ENCODE data around the gene MAGEA3. TPM values are rescaled to one million over a fixed set of nuclear protein-coding genes. Genes with fewer than 3 reads are reported as not detected.

Gene MAGEA3, protein sequence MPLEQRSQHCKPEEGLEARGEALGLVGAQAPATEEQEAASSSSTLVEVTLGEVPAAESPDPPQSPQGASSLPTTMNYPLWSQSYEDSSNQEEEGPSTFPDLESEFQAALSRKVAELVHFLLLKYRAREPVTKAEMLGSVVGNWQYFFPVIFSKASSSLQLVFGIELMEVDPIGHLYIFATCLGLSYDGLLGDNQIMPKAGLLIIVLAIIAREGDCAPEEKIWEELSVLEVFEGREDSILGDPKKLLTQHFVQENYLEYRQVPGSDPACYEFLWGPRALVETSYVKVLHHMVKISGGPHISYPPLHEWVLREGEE
- not detected in 2 replicates for total RNA-seq

DNA sequence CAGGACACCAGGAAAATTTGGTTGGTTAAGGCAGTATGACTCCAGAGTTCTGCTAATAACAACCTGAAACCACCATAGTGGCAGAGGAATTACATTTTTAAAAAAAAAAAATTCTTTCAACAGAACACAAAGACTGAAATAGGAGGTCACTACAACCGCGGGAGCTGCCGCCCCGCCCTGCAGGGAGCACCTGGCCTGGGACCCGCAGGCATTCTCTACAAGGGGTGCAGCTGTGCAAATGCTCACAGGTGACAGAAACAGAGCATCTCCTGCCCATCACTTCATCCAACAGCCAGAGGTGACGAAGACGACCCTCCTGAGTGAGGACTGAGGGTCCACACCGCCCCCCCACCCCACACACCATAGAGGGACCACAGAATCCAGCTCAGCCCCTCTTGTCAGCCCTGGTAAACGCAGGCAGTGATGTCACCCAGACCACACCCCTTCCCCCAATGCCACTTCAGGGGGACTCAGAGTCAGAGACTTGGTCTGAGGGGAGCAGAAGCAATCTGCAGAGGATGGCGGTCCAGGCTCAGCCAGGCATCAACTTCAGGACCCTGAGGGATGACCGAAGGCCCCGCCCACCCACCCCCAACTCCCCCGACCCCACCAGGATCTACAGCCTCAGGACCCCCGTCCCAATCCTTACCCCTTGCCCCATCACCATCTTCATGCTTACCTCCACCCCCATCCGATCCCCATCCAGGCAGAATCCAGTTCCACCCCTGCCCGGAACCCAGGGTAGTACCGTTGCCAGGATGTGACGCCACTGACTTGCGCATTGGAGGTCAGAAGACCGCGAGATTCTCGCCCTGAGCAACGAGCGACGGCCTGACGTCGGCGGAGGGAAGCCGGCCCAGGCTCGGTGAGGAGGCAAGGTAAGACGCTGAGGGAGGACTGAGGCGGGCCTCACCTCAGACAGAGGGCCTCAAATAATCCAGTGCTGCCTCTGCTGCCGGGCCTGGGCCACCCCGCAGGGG, at the start of gene MAGEA3:
MAGEA3 (plus strand) TSS at position 843 of the 980 bp plus-strand sequence. CDS start 2,039 bp downstream, outside the sequence.

DNA sequence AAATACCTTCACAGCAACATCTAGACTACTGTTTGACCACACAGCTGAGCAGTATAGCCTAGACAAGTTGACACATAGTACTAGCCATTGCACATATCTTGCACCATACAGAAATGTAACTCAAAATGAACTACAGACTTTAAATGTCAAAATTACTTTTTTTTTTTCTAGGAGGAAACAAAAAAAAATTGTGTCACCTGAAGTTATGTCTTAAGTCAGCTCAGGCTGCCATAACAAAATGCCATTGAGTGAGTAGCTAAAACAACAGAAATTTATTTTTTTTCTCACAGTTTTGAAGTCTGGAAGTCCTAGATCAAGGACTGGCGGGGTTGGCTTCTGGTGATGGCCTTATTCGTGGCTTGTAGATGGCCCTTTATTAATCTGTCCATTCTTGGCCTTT, 10.6 kb downstream of the MAGEA3 start, which contains the start of gene CSAG2:
CSAG2 (minus strand) TSS at position 101 of the 400 bp plus-strand sequence. CDS start 161 bp downstream, outside the sequence.

DNA sequence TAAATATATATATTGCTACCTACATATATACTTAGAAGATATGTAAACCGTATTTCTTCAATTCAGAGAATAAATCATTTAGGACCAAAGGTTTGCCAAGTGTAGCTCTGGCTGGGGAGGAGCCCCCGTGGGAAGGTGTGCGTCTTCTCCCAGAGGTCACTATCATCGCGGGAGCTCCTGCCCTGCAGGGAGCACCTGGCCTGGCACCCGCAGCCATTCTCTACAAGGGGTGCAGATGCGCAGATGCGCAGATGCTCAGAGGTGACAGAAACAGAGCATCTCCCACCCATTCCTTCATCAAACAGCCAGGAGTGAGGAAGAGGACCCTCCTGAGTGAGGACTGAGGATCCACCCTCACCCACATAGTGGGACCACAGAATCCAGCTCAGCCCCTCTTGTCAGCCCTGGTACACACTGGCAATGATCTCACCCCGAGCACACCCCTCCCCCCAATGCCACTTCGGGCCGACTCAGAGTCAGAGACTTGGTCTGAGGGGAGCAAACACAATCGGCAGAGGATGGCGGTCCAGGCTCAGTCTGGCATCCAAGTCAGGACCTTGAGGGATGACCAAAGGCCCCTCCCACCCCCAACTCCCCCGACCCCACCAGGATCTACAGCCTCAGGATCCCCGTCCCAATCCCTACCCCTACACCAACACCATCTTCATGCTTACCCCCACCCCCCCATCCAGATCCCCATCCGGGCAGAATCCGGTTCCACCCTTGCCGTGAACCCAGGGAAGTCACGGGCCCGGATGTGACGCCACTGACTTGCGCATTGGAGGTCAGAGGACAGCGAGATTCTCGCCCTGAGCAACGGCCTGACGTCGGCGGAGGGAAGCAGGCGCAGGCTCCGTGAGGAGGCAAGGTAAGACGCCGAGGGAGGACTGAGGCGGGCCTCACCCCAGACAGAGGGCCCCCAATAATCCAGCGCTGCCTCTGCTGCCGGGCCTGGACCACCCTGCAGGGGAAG, 15.5 kb downstream of the MAGEA3 start, which contains the start of gene MAGEA2B:
MAGEA2B (plus strand) TSS at position 814 of the 973 bp plus-strand sequence. CDS start 2,479 bp downstream, outside the sequence.

DNA sequence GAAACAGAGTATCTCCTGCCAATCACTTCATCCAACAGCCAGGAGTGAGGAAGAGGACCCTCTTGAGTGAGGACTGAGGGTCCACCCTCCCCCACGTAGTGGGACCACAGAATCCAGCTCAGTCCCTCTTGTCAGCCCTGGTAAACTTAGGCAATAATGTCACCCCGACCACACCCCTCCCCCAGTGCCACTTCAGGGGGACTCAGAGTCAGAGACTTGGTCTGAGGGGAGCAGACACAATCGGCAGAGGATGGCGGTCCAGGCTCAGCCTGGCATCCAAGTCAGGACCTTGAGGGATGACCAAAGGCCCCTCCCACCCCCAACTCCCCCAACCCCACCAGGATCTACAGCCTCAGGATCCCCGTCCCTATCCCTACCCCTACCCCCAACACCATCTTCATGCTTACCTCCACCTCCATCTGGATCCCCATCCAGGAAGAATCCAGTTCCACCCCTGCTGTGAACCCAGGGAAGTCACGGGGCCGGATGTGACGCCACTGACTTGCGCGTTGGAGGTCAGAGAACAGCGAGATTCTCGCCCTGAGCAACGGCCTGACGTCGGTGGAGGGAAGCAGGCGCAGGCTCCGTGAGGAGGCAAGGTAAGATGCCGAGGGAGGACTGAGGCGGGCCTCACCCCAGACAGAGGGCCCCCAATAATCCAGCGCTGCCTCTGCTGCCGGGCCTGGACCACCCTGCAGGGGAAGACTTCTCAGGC, 34.8 kb downstream of the MAGEA3 start, which contains the start of the genes CSAG1 and MAGEA12:
CSAG1 (minus strand) TSS at position 461 of the 715 bp plus-strand sequence. CDS start 1,261 bp downstream, outside the sequence.
MAGEA12 (plus strand) TSS at position 497 of the 715 bp plus-strand sequence. CDS start 2,405 bp downstream, outside the sequence.

Other genes starting within 250 kb of the MAGEA3 start
- gene GABRA3, start 247.5 kb upstream of the MAGEA3 start, total RNA-seq = not detected in 2 replicates
- not detected in 2 replicates for gene GABRQ, start 60.9 kb upstream of the MAGEA3 start, total RNA-seq
- not detected in 2 replicates for gene CSAG2, start 10.5 kb downstream of the MAGEA3 start, total RNA-seq
- not detected in 2 replicates for gene MAGEA2B, start 15.8 kb downstream of the MAGEA3 start, total RNA-seq
- not detected in 2 replicates for gene CSAG1, start 34.9 kb downstream of the MAGEA3 start, total RNA-seq
- gene MAGEA12, start 35.0 kb downstream of the MAGEA3 start, total RNA-seq = not detected in 2 replicates
- gene MAGEA2, start 55.0 kb downstream of the MAGEA3 start, total RNA-seq = not detected in 2 replicates
- gene CSAG3, start 60.4 kb downstream of the MAGEA3 start, total RNA-seq = not detected in 2 replicates
- not detected in 2 replicates for gene MAGEA6, start 70.9 kb downstream of the MAGEA3 start, total RNA-seq
- gene CETN2, start 132.0 kb downstream of the MAGEA3 start, total RNA-seq = 28.6 and 34.0 TPM in 2 replicates
- 17.9 and 25.8 TPM in 2 replicates for gene NSDHL, start 132.3 kb downstream of the MAGEA3 start, total RNA-seq
- 74.7 and 178 TPM in 2 replicates for gene ZNF185, start 199.3 kb downstream of the MAGEA3 start, total RNA-seq